ENCODE results near the gene TAF3.

TAF3 gene

DNA sequence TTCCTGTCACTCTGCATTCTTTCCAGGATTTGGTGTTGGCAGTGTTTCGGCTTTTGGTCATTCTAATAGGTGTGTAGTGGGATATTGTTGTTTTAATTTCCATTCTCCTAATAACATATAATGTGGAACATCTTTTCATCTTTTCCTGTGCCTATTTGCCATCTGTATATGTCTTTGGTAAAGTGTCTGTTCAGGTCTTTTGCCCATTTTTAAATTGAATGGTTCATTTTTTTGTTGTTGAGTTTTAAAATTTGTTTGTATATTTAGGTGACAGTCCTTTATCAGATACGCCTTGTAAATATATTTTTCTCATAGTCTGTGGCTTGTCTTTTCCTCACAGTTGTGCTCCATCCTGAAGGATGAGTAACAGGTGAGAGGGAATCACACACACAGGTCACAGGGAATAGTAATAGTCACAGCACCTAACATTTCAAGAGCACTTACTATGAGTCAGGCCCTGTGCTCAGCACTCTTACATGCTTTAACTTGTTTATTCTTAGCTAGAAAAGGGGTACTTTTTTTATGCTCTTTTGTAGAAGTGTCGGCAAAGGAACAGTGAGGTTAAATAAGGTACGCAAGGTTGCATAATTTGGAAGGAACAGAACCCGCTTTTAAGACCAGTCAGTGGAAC lies 119.1 kb downstream of the TAF3 start:
- DNase-seq, result no peak

DNA sequence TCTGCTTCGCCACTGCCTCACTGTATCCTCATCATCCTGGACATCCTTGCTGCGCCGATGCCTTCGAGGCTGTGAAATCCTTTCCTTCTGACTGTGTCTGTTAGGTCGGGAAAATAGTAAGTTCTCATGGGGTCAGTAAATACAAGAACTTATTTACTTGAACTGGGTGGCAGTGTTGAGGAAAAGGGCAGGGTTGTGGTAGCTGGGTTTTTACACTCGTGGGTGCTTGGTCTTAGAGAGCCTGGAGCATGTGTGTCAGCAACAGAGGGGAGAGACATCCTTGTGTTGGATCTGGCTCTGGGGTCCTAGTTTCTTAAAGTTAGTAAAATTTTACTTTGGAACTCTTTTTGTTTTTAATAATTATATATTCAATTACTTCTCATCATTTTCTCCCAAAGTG lies 123.3 kb downstream of the TAF3 start:
- DNase-seq, result no peak

DNA sequence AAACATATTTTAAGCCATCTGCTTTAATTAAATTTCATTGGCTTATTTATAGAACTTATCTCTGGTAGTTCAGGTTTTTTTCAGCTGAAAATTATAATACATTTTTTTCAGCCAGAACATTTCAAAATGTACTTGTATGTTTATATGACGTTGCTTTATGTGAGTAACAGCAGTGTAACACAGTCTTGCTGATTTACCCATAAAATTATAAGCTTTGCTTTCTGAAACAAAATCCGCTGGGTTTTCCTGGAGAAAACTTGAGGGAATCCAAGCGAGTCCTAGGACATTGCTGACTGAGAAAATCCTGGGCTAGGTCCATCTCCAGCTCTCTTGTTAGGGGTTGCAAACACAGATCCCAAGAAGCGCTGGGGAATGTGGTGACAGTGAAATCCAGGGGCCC lies 124.0 kb downstream of the TAF3 start:
- DNase-seq, result no peak

DNA sequence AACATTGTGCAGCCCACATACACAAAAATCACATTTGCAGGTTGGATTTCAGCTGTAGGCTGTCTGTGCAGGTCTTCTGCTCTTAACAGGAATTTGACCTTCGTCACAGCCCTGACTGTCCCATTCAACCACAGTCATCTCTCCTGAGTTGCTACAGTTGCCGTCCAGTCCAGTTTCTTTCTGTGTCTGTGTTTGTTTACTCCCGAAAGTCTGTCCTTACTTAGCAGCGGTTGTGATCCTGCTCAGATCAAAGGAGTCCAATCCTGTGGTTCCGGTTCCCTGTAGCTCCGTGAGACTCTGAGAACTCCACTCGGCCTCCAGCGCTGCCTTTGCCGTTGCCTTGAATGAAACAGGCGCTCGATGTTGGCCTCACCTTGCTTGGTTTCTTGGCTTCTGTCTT lies 124.6 kb downstream of the TAF3 start:
- no peak for DNase-seq

- no peak for DNase-seq
These were observed 125.8 kb downstream of the TAF3 start for GRCh38 chr10:7944215-7944480.

- no peak for DNase-seq
These were observed 126.2 kb downstream of the TAF3 start for GRCh38 chr10:7944537-7944936.

- DNase-seq, result no peak
These were observed 126.7 kb downstream of the TAF3 start for GRCh38 chr10:7945034-7945433.

GRCh38 chr10:7945469-7946187 lies 127.3 kb downstream of the TAF3 start:
- no peak for DNase-seq

GRCh38 chr10:7948371-7949000 lies 130.2 kb downstream of the TAF3 start:
- DNase-seq, result no peak

- DNase-seq, result no peak
These were observed 132.9 kb downstream of the TAF3 start for GRCh38 chr10:7950981-7951847.

DNA sequence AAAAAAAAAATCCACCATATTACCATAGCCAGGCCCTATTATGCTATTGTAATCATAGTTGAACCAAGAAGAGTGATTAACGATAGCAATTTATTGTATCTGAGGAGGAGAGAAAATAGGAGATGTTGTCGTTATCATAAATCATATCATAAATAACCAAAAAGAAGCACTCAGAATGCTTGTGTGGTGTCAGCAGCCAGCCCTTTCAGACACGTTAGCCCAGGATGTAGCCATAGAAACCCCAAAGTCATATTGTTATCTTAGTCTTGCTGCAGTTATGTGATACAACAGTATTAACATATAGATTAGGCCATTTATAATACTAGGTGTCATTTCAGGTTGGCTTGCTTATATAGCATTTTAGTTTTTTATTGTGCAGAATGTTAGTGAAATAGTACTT lies 134.0 kb downstream of the TAF3 start:
- no peak for DNase-seq

DNA sequence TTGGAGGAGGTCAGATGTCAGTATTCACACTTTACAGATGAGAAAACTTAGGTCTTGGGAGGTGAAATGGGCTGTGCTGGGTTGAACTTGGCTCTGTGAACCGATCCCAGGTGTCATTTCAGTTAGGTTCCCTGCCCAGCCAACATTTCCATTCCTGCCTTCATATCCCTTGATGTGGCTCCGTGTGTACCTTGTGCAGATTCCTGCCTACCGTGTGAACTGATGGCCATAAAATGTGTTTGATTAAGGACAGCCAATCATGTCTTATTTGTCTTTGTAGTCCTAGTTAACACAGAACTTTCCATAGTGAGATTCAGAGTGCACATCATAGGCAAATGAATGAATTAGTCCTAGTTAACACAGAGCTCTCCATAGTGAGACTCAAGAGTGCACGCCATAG lies 135.1 kb downstream of the TAF3 start:
- no peak for DNase-seq

DNA sequence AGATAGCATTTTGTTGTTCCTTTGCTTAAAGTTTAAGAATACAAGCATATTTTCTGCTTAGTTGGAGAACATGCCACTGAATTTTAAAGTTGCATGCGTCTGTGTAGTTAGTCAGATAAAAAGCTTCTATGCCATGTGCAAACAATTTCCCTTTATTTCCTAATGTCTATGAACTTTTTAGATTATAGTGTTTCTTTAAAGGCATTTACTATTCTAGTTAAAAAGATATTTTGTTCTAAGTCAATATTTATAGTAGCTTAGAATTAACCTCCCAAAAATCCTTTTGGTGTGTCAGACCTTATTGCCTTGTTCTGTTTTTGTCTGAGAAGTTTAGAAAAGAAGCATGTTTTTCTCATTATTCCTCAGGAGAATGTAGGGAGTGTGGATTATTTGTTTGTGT lies 137.1 kb downstream of the TAF3 start:
- no peak for DNase-seq

DNA sequence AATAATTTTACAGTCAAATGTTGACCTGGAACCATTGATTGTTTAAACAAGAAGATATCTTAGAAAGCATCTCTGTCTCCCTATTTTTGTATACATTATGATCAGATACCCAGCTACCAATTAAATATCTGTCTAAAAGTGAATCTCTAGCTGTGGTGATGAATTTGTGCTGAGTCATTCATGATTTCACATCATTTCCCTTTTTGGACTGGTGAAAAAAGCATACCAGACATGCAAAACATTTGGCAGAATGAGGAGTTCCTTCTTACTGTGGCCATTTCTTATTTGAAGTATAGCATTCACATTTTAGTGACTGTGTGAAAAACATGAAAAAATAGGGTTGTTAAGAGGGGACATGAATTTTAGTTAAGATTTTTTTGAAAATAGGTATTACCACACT lies 138.2 kb downstream of the TAF3 start:
- no peak for DNase-seq

DNA sequence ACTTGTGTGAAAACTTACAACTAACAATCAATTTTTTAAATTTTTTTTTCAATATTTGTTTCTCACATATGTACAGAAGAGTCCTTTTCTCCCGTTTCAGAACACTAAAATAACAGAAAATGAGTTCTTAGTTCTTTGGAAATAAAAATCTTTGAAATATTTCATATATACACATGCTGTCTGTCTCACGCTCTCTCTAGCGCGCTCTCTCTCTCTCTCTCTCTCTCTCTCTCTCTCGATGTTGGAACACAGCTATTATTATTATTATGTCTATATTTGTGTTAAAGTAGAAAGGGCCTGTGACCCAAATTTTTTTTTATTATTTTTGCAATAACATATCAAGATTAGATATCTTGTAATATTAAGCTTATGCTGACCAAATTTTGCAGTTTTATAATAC lies 139.3 kb downstream of the TAF3 start:
- no peak for DNase-seq

- DNase-seq, result no peak
These were observed 140.1 kb downstream of the TAF3 start for GRCh38 chr10:7958442-7958841.

DNA sequence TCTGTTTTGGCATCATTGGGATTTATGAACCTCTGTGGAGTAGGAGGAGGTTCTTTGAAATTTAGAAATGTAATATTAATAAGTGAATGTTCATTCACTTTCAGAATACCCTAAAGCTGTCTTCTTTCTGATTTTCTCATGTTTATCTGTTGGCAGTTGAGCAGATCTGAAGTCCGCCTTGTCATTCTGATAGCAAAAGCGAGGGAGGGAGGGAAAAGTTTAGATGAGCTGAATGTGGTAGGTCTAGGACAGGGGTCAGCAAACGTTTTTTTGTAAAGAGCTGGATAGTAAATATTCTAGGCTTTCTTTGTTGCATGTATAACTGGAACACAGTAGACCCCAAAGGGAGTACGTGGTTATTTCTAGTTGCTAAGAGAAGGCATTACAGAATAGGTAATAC lies 141.8 kb downstream of the TAF3 start:
- no peak for DNase-seq

- no peak for DNase-seq
These were observed 144.3 kb downstream of the TAF3 start for GRCh38 chr10:7962592-7962991.

GRCh38 chr10:7965457-7965856 lies 147.2 kb downstream of the TAF3 start:
- DNase-seq, result no peak

DNA sequence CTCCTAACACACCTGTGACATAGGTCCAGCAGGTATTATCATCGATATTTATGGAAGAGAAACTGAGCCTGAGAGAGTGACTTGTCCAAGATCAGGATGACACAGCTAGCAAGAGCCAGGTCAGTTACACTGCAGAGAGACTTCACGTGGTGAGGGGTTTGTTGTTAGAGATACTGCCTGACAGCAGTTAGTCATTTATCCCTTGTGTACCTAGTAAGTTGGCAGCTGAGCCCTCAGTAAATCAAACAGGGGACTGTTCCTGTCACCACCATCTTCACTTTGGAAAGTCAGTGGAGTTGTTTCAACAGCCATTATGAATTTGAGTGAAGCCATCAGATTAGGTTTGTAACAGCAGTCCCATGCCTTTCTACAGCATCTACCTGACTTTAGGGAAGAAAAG lies 148.7 kb downstream of the TAF3 start:
- DNase-seq, result no peak

- DNase-seq, result no peak
These were observed 150.3 kb downstream of the TAF3 start for GRCh38 chr10:7968510-7969112.

- DNase-seq, result no peak
These were observed 151.3 kb downstream of the TAF3 start for GRCh38 chr10:7969623-7970022.

DNA sequence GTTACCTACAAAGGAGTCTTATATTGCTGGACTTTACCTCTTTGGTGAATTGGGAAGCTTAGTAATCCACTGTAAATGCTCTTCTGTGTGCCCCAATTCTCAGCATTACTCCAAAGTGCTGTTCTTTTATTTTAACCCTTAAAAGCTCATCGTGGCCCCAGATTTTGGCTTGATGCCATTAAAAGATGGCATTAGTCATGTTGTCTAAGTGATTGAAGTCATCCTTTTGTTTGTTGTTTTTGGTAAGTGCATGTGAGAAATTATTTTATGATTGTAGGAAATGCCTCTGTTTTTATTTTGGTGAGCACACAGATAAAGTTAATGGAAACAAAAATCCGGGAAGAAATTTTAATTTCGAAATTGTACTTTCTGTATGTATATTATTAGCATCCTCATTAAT lies 153.6 kb downstream of the TAF3 start:
- no peak for DNase-seq
